Gastrocnemius medialis (tissue), 4 donors: ENCODE measurements around the gene FAN1. TPM values are rescaled to one million over a fixed set of nuclear protein-coding genes. Genes with fewer than 3 reads are reported as not detected.

Source experiments
- ATAC-seq, 2 donors: fragments of 150-250 bp; one replicate each; pipeline ENCODE4 v1.9.1; 2016
- DNase-seq, 2 donors: peaks; one replicate each; pipeline ENCODE4 v3.0.0-alpha.2; 2019
- H3K27ac ChIP-seq, 4 donors: fragments of 200-600 bp; sonication (generic); 1 replicate in 1 of 4; 2 replicates in 3 of 4; pipeline ENCODE4 v1.5.1; 2016 to 2018; ENCODE audit warnings: mild to moderate bottlenecking in 2 of 4, moderate library complexity in 1 of 4
- H3K27me3 ChIP-seq, 3 donors: fragments of 200-600 bp; sonication (generic) in 2 of 3; 1 replicate in 1 of 3; 2 replicates in 2 of 3; pipeline versions ENCODE4 v1.5.1 to v1.6.0; 2016 to 2019; ENCODE audit warnings: mild to moderate bottlenecking in 1 of 3, moderate library complexity in 1 of 3
- H3K36me3 ChIP-seq, 2 donors: fragments of 200-600 bp; sonication (generic) in 1 of 2; one replicate each; pipeline ENCODE4 v1.5.1; 2017 to 2018
- H3K4me1 ChIP-seq, 2 donors: fragments of 200-600 bp; sonication (generic) in 1 of 2; one replicate each; pipeline ENCODE4 v1.5.1; 2016 to 2017; ENCODE audit warnings: mild to moderate bottlenecking in 2 of 2
- H3K4me3 ChIP-seq, 4 donors: fragments of 200-600 bp; sonication (generic) in 3 of 4; 1 replicate in 1 of 4; 2 replicates in 3 of 4; pipeline ENCODE4 v1.5.1; 2016 to 2019; ENCODE audit warnings: mild to moderate bottlenecking in 2 of 4
- H3K9me3 ChIP-seq, 3 donors: fragments of 200-600 bp; sonication (generic) in 2 of 3; 1 replicate in 1 of 3; 2 replicates in 2 of 3; pipeline ENCODE4 v1.5.1; 2016 to 2019
- CTCF ChIP-seq, 5 experiments: fragments of 450-650 bp in 3 of 5; fragments of 200-600 bp in 2 of 5; sonication (generic) in 2 of 5; IDR thresholded peaks in 4 of 5; conservative IDR thresholded peaks in 1 of 5; 1 replicate in 4 of 5; 2 replicates in 1 of 5; pipeline ENCODE4 v1.5.1; 2016 to 2019; ENCODE audit warnings: antibody characterized with exemption in 5 of 5, mild to moderate bottlenecking in 3 of 5, moderate library complexity in 3 of 5
- POLR2A ChIP-seq, 2 donors: fragments of 450-650 bp; IDR thresholded peaks; one replicate each; pipeline ENCODE4 v1.6.1; 2017; ENCODE audit warnings: antibody characterized with exemption in 2 of 2, mild to moderate bottlenecking in 2 of 2, moderate library complexity in 2 of 2
- in situ Hi-C, 4 donors: fragments of 200-750 bp; cut with MboI; loops; one replicate each; pipeline versions ENCODE4 v1.15.0 to v1.8.0; 2017; ENCODE audit warnings: low sequenced_read_pairs in 4 of 4
- intact Hi-C: fragments of 100-400 bp; cut with DNase I; formaldehyde crosslinking; loops from one replicate; pipeline ENCODE4 v1.15.1; 2023; ENCODE audit warnings: low total_unique reads
- total RNA-seq, 4 donors: library from RNA; depleted of rRNA; stranded (reverse); fragments of >200 nt; gene quantifications; one replicate each; pipeline versions ENCODE4 v1.1.0 to v1.2.3, GENCODE V29; 2016

FAN1 gene
- total RNA-seq, 4 donors from 2014 or later, result 20.0 to 27.5 (median 25.3) TPM

- no peak overlapping the region for H3K27ac ChIP-seq
- no peak for ATAC-seq
- in situ Hi-C loops, result loop anchor here in 2 of 4 donors (10.0 to 25.0 kb wide), 2 partner anchors 75 to 383 kb away; partner anchors contain the start of gene FAN1 (in 1 of the 2)
Observed at GRCh38 chr15:30979457-30979856, 75.7 kb downstream of the FAN1 start.

GRCh38 chr15:30984118-30984517, 80.4 kb downstream of the FAN1 start:
- H3K4me1 ChIP-seq, result peaks cover 81 to 82% of the 10 kb centered on the region in 2 donors
- H3K4me3 ChIP-seq, result no peak overlapping the region

More at GRCh38 chr15:30979457-30979856, 75.7 kb downstream of the FAN1 start:
- no peaks in the 10 kb centered on the region for H3K27me3 ChIP-seq
- TF ChIP-seq POLR2A (IDR thresholded peaks at IDR 0.05), result no peak
- no peak for TF ChIP-seq CTCF (IDR thresholded peaks at IDR 0.05 in 4 of 5, conservative IDR thresholded peaks at IDR 0.05 in 1 of 5)
- peaks cover 0 to 27% of the 10 kb centered on the region in 2 donors for H3K36me3 ChIP-seq
- peaks cover 65 to 68% of the 10 kb centered on the region in 2 donors for H3K4me1 ChIP-seq
- DNase-seq, result no peak
- no peak overlapping the region for H3K4me3 ChIP-seq
- intact Hi-C loops, result no loop called here
- H3K9me3 ChIP-seq, result no peaks in the 10 kb centered on the region

GRCh38 chr15:30984542-30984941, 80.8 kb downstream of the FAN1 start:
- intact Hi-C loops (no loop called here), in situ Hi-C loops (loop anchor here in 2 of 4 donors (10.0 to 25.0 kb wide), 2 partner anchors 80 to 378 kb away; partner anchors contain the start of gene FAN1 (in 1 of the 2))
- TF ChIP-seq CTCF (IDR thresholded peaks at IDR 0.05 in 4 of 5, conservative IDR thresholded peaks at IDR 0.05 in 1 of 5) (no peak), POLR2A (IDR thresholded peaks at IDR 0.05) (no peak)
- no peak for DNase-seq
- Histone ChIP-seq H3K27ac (peak overlapping the region; percentile 46 to 96 (median 80)), H3K27me3 (no peaks in the 10 kb centered on the region), H3K4me3 (peak overlapping the region in 1 of 4 donors; percentile 1), H3K9me3 (no peaks in the 10 kb centered on the region), H3K36me3 (peaks cover 0 to 7% of the 10 kb centered on the region in 2 donors), H3K4me1 (peaks cover 82 to 83% of the 10 kb centered on the region in 2 donors)
- no peak for ATAC-seq

More at GRCh38 chr15:30984118-30984517, 80.4 kb downstream of the FAN1 start:
- H3K27ac ChIP-seq, result peak overlapping the region; percentile 46 to 96 (median 80)
- no peak for ATAC-seq
- DNase-seq, result no peak
- in situ Hi-C loops (loop anchor here in 2 of 4 donors (10.0 to 25.0 kb wide), 2 partner anchors 79 to 378 kb away; partner anchors contain the start of gene FAN1 (in 1 of the 2)), intact Hi-C loops (no loop called here)
- H3K27me3 ChIP-seq, result no peaks in the 10 kb centered on the region
- peaks cover 0 to 11% of the 10 kb centered on the region in 2 donors for H3K36me3 ChIP-seq
- H3K9me3 ChIP-seq, result no peaks in the 10 kb centered on the region
- TF ChIP-seq POLR2A (IDR thresholded peaks at IDR 0.05) (no peak), CTCF (IDR thresholded peaks at IDR 0.05 in 4 of 5, conservative IDR thresholded peaks at IDR 0.05 in 1 of 5) (no peak)

GRCh38 chr15:30985081-30985531, 81.4 kb downstream of the FAN1 start:
- Histone ChIP-seq H3K36me3 (peaks cover 0 to 3% of the 10 kb centered on the region in 2 donors), H3K4me3 (no peak overlapping the region), H3K9me3 (no peaks in the 10 kb centered on the region), H3K27me3 (no peaks in the 10 kb centered on the region), H3K4me1 (peaks cover 82 to 83% of the 10 kb centered on the region in 2 donors), H3K27ac (peak overlapping the region; percentile 46 to 96 (median 80))
- ATAC-seq (peak in 1 of 2 donors; percentile 77), DNase-seq (peak; percentile 12 to 58)
- in situ Hi-C loops, result loop anchor here in 2 of 4 donors (10.0 to 25.0 kb wide), 2 partner anchors 80 to 377 kb away; partner anchors contain the start of gene FAN1 (in 1 of the 2)
- no peak for TF ChIP-seq CTCF (IDR thresholded peaks at IDR 0.05 in 4 of 5, conservative IDR thresholded peaks at IDR 0.05 in 1 of 5)
- no peak for TF ChIP-seq POLR2A (IDR thresholded peaks at IDR 0.05)
- intact Hi-C loops, result no loop called here
